HCT116 (cell line): ENCODE results near the gene PCBP3.

Source experiments
- EGR1 ChIP-seq: IDR thresholded peaks from 2 replicates; pipeline ENCODE4 v1.6.1; 2012; ENCODE audit warnings: low read depth
- EZH2 ChIP-seq: fragments of 200-600 bp; sonication (generic); IDR thresholded peaks from 2 replicates; pipeline ENCODE4 v1.6.1; 2017; ENCODE audit warnings: antibody characterized with exemption, mixed run types
- EZH2phosphoT487 ChIP-seq: fragments of 200-600 bp; IDR thresholded peaks from 2 replicates; pipeline ENCODE4 v1.6.1; 2018; ENCODE audit warnings: antibody characterized with exemption, borderline replicate concordance
- RAD21 ChIP-seq: IDR thresholded peaks from 2 replicates; pipeline ENCODE4 v1.6.1; 2012; ENCODE audit warnings: low read depth, mild to moderate bottlenecking
- ZFX ChIP-seq: fragments of 450-650 bp; IDR thresholded peaks from 2 replicates; pipeline ENCODE4 v1.6.1; 2017
- ZNF274 ChIP-seq: fragments of 200-500 bp; sonication (Bioruptor generic); IDR thresholded peaks from 2 replicates; pipeline ENCODE4 v1.6.1; 2014; ENCODE audit warnings: mild to moderate bottlenecking, low read depth, low read length, inconsistent platforms
- TF ChIP-seq, protein P1 (sequence below), 3 experiments: fragments of 200-600 bp in 1 of 3; sonication (generic) in 1 of 3; IDR thresholded peaks in 2 of 3; conservative IDR thresholded peaks in 1 of 3; 2 replicates each; pipeline ENCODE4 v1.5.1; 2012 to 2017; ENCODE audit warnings: low read depth in 2 of 3, low read length in 2 of 3, antibody characterized with exemption in 1 of 3, borderline replicate concordance in 1 of 3, control low read depth in 1 of 3, mild to moderate bottlenecking in 1 of 3, mixed read lengths in 1 of 3, mixed run types in 1 of 3, moderate library complexity in 1 of 3; ENCODE audit not compliant: insufficient read depth in 1 of 3

DNA sequence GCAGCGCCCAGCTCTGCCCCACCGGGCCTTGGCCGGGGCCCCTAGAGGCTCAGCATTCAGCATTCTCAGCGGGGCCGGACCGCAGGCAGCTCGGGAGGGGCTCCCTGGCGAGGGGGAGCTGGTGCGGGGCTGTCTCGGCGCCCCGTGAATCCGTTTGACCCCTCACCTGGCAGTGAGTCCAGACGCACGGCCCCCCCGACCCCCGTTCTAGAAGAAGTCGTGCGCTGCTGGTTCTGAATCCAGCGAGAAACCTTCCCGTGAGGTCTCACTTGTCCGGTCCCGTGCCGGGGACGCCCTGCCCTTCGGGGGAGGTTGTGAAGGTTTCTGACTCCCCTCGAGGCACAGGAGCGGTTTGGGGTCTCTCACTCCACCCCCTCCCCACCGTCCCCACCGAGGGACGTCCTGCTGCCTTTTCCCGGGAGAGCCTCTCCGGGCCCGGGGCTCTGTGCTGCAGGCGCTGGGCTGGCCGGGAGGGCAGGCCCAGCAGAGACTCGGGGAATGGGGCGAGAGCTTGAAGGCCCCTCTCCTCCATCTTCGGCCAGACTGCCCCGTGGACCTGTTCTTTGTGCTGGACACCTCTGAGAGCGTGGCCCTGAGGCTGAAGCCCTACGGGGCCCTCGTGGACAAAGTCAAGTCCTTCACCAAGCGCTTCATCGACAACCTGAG, 338.7 kb downstream of the PCBP3 start:
- TF ChIP-seq, protein P1, sequence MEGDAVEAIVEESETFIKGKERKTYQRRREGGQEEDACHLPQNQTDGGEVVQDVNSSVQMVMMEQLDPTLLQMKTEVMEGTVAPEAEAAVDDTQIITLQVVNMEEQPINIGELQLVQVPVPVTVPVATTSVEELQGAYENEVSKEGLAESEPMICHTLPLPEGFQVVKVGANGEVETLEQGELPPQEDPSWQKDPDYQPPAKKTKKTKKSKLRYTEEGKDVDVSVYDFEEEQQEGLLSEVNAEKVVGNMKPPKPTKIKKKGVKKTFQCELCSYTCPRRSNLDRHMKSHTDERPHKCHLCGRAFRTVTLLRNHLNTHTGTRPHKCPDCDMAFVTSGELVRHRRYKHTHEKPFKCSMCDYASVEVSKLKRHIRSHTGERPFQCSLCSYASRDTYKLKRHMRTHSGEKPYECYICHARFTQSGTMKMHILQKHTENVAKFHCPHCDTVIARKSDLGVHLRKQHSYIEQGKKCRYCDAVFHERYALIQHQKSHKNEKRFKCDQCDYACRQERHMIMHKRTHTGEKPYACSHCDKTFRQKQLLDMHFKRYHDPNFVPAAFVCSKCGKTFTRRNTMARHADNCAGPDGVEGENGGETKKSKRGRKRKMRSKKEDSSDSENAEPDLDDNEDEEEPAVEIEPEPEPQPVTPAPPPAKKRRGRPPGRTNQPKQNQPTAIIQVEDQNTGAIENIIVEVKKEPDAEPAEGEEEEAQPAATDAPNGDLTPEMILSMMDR (IDR thresholded peaks at IDR 0.05 in 2 of 3, conservative IDR thresholded peaks at IDR 0.05 in 1 of 3; ENCODE audit: borderline replicate concordance in 1 of 3, insufficient read depth in 1 of 3, low read depth in 2 of 3, low read length in 2 of 3), result no peak
- TF ChIP-seq ZNF274 (no peak), EZH2phosphoT487 (no peak), RAD21 (no peak), EGR1 (no peak), EZH2 (no peak), ZFX (no peak; the same call in 1 of the 2 replicates)
